Measurements from ENCODE around the gene ADCYAP1. TPM values are rescaled to one million over a fixed set of nuclear protein-coding genes. Genes with fewer than 3 reads are reported as not detected.

ADCYAP1 gene
- total RNA-seq, 1 experiment from 2014 or later = not detected

DNA sequence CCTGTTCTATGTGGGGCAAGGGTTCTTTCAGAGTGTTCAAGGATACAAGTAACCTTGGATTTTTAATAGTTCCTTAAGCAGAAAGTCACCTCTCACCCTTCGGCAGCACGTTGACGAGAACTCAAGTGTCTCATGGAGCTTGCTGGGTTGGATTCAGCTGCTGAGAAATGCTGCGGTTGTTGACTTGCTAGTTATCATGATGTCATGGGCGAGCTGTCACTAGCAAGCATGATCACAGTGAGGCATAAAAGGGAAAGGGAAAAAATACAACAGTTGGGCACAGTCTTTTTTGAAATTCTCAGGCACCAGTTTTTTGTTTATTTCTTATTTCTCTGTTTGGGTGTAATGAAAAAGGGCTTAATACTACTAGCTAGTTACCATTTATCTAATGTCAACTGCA is 53.2 kb downstream of the ADCYAP1 start:
- Histone ChIP-seq H3K4me1 (replicated peaks) (no peaks in the 10 kb centered on the region), H3K27me3 (replicated peaks) (no peaks in the 10 kb centered on the region; the same call in 1 of the 2 replicates), H3K4me3 (no peak overlapping the region), H3K9me3 (replicated peaks) (no peaks in the 10 kb centered on the region), H3K36me3 (no peaks in the 10 kb centered on the region), H3K27ac (no peak overlapping the region)
- no peak for DNase-seq (ENCODE audit: low read depth in 1 of 2, low spot score in 2 of 2)

DNA sequence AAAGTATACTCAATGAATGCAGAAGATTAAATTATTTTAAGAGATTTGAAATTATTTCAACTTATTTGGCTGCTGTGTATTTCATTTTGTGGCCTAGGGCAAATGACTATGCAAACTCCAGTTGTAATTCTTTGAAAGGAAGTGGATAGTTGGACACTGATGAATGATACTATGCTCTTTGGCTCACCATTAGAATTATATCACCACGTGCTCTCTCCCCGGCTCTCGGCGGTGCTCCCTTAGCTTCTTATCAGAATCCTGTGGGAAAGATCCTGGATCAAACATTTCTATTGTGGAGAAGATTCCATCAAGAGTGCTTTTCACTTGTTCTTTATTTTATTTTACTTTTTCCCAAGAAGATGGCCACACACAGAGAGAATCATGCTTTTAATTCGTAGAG is 55.2 kb downstream of the ADCYAP1 start:
- H3K27ac ChIP-seq = no peak overlapping the region
- no peaks in the 10 kb centered on the region for H3K9me3 ChIP-seq (replicated peaks)
- DNase-seq (ENCODE audit: low read depth in 1 of 2, low spot score in 2 of 2) = no peak
- H3K4me3 ChIP-seq = no peak overlapping the region
- H3K27me3 ChIP-seq (replicated peaks) = no peaks in the 10 kb centered on the region; the same call in 1 of the 2 replicates
- H3K4me1 ChIP-seq (replicated peaks) = no peaks in the 10 kb centered on the region
- H3K36me3 ChIP-seq = no peaks in the 10 kb centered on the region

Other genes starting within 250 kb of the ADCYAP1 start
- 113 and 123 TPM in 2 replicates for gene TYMS, start 247.2 kb upstream of the ADCYAP1 start, total RNA-seq (2014; rRNA removed; shearing (Covaris generic))
- gene ENOSF1, start 192.2 kb upstream of the ADCYAP1 start, total RNA-seq (2014; rRNA removed; shearing (Covaris generic)) = 29.8 and 54.1 TPM in 2 replicates
- 98.6 and 134 TPM in 2 replicates for gene YES1, start 92.6 kb upstream of the ADCYAP1 start, total RNA-seq (2014; rRNA removed; shearing (Covaris generic))